GM19372 (cell line): ENCODE results near the gene PLA2G12B.

ENCODE experiments used
- ATAC-seq: cut with Tn5 transposase; IDR thresholded peaks from one replicate; pipeline ENCODE4 v1.9.1; 2021; ENCODE audit warnings: mild to moderate bottlenecking, low read depth, moderate library complexity; ENCODE audit not compliant: unreplicated experiment

The PLA2G12B gene

DNA sequence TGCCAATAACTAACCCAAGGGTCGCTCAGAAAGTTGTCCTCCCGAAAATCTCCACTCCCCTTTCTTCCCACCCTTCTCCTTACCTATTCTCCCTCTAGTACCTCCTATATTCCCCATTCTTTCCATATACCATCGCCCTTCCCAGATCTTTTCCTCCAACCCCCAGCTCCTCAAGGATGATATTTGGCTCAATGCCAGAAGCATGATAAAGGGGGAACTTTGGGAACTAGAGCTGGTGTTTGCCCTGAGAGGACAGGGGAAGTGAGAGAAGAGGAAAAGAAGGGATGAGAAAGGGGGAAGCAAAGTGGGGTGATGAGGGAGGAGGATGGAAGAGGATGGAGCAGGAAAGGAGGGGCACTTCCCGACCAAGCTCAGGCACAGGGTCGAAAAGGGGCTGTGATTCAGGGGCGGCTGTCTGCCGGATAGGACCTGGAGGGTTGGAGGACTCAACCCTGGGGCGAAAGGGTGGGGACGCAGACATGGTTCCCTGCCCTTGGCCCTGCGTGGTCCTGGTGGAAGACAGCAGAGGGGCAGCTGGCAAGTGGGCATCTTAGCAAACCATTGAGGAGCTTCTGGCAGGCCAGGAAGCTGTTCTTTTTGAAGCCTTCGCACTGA, 59.3 kb downstream of the PLA2G12B start:
- no peak for ATAC-seq

DNA sequence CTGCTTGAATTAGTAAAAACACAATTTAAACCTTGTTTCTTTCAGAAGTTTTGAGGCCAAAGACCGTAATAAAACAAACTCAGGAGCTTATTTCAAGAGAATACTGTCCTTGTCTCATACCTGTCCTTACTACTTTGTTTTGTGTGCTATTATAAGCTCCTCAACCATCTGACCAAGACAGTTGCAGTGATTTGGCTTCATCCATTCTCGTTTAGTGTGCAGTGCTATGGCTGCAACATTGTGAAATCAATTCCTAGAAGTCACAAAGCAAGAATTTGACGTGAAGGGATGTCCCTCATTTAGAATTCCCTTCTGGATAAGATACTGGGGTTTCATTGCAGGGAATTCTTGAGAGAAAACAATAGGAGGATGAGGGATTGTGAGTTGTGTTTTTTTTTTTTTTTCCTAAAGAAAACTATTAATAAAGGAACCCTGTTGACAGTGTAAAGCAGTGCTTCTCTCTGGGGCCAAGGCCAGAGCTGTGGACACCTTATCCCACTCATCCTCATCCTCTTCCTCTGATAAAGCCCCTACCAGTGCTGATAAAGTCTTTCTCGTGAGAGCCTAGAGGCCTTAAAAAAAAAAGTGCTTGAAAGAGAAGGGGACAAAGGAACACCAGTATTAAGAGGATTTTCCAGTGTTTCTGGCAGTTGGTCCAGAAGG, 61.3 kb downstream of the PLA2G12B start, which contains the start of gene OIT3:
OIT3 (plus strand) TSS at position 604 of the 663 bp plus-strand sequence. CDS start 60 bp downstream, outside the sequence.
- no peak for ATAC-seq

DNA sequence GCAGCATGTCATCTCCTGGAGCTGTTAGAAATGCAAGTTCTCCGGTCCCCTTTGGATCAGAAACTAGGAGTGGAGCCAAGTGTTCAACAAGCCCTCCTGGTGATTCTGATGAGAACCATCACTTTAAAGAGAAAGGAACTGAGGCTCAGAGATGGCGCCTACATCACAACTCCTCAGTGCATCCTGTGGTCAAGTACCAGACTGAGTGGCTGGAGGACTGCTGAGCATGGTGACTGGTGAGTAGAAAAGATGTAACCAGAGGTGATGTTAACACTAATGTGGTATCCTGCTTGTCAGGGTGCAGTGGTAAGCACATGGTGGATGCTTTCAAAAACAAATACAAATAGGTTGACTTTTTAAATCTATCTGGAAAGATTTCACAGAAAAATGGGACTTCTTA, 64.5 kb downstream of the PLA2G12B start:
- no peak for ATAC-seq

DNA sequence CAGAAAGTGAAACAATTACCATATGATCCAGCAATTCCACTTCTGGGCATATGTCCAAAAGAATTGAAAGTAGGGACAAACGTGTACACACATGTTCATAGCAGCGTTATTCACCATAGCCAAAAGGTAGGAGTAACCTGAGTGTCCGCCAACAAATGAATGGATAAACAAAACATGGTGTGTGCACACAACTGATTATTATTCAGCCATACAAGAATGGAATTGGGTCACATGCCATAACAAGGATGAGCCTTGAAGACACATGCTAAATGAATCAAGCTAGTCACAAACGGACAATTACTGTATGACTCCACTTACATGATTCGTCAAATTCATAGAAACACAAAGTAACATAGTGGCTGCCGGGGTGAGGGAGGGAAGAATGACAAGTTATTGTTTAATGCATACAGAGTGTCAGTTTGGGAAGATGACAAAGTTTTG, 65.2 kb downstream of the PLA2G12B start:
- ATAC-seq = no peak

GRCh38 chr10:72888151-72888638, 66.4 kb downstream of the PLA2G12B start:
- ATAC-seq = no peak

DNA sequence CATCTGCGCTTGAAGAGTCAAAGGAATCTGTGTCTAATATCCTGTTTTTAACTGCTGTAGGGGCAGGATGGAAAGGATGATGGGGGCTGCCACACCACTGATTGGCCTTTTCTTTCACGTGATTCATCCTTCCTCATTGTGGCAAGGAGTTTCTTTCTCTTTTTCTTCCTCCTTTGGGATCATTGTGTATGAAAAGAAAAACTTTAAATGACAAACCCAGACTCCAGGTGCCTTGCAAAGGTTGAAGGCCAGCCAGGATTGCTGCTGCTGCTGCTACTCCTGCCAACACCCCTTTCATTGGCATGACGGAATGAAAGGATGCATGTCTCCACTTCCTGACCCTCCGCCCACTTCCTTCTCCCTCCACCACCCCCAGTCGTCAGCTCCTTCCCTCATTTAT, 67.6 kb downstream of the PLA2G12B start:
- no peak for ATAC-seq

DNA sequence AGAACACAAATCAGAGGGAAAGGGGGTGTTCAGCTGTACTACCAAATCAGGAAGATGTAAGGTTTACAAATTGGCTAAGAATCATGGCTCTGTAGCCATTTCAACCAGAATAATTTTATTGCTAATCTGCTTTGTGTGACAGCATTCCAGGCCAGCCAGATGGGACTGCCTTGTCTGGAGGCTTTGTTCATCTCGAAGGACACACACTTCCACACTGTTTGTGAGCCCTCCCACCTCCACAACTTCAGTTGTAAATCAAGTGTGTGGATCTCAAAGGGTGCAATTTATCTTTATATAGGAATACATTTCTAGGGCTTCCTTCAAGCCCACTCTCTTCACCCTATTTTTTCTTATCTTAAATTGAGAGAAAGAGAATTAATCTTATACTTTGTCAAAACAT, 68.0 kb downstream of the PLA2G12B start:
- no peak for ATAC-seq

DNA sequence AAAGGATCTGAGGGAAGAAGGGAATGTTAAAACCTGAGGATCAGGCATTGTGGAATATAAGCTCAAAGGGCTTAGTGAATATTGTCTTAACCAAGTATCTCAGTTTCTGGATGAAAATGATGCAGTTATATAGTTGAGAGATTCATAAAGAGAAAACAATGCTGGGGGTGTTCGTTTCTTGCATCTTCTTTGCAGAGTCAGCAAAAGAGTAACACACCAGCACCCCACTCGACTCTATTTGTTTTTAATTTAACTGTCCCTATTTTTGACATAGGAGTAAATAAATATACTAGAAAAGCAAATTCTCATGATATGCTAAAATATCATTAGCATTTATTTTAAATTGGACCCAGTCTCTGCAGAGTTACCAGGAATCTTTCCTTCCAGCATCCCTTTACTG, 68.7 kb downstream of the PLA2G12B start:
- no peak for ATAC-seq
